ENCODE measurements around the gene PPP1R27. TPM values are rescaled to one million over a fixed set of nuclear protein-coding genes. Genes with fewer than 3 reads are reported as not detected.
A peak's percentile ranks its signal among the peaks of the same experiment; 100 is the strongest.

The PPP1R27 gene
- total and polyA plus RNA-seq, 9 of the 15 experiments (the other 6 are each of a cell fraction or from before 2014, with no cell fraction given): 0.29 to 6.9 (median 1.5) TPM; not detected in 2

GRCh38 chr17:81833160-81833920 is 1.5 kb downstream of the PPP1R27 start, which contains the start of gene MCRIP1 (continued):
- peak; percentile 19 for TF ChIP-seq NEUROD1 (IDR thresholded peaks at IDR 0.05; ENCODE audit: borderline replicate concordance, low read depth, low read length, partially characterized antibody)
- 0 out of 2 replicates have a peak, but pooled peaks have one; percentile 9 for TF ChIP-seq JUN (IDR thresholded peaks at IDR 0.05; ENCODE audit: borderline replicate concordance, low read depth, low read length)
- TF ChIP-seq JUN (CRISPR knock-in tag; IDR thresholded peaks at IDR 0.05; ENCODE audit: borderline replicate concordance): no peak; the same call in 1 of the 2 replicates
- TF ChIP-seq CC2D1A (IDR thresholded peaks at IDR 0.05): no peak
- peak; percentile 75 for TF ChIP-seq PHF8 (IDR thresholded peaks at IDR 0.05; ENCODE audit: borderline replicate concordance, low read length)
- peak; percentile 89 for TF ChIP-seq RBFOX2 (IDR thresholded peaks at IDR 0.05; ENCODE audit: low read depth, low read length)
- TF ChIP-seq, protein P1, sequence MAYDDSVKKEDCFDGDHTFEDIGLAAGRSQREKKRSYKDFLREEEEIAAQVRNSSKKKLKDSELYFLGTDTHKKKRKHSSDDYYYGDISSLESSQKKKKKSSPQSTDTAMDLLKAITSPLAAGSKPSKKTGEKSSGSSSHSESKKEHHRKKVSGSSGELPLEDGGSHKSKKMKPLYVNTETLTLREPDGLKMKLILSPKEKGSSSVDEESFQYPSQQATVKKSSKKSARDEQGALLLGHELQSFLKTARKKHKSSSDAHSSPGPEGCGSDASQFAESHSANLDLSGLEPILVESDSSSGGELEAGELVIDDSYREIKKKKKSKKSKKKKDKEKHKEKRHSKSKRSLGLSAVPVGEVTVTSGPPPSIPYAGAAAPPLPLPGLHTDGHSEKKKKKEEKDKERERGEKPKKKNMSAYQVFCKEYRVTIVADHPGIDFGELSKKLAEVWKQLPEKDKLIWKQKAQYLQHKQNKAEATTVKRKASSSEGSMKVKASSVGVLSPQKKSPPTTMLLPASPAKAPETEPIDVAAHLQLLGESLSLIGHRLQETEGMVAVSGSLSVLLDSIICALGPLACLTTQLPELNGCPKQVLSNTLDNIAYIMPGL (CRISPR knock-in tag; IDR thresholded peaks at IDR 0.05): no peak
- peak; percentile 69; the same call in 1 of the 2 replicates for TF ChIP-seq ZBTB7A (IDR thresholded peaks at IDR 0.05; ENCODE audit: borderline replicate concordance, control insufficient read depth, low read depth, low read length)
- TF ChIP-seq AFF1 (IDR thresholded peaks at IDR 0.05; ENCODE audit: low read depth in 1 of 2, partially characterized antibody in 2 of 2): no peak
- TF ChIP-seq MYC (IDR thresholded peaks at IDR 0.05; ENCODE audit: low read depth, low read length): peak; percentile 90
- no peak for TF ChIP-seq MYC (CRISPR knock-in tag; IDR thresholded peaks at IDR 0.05; ENCODE audit: borderline replicate concordance, low read depth)
- TF ChIP-seq PPARD (CRISPR knock-in tag; IDR thresholded peaks at IDR 0.05): no peak
- TF ChIP-seq E2F6 (IDR thresholded peaks at IDR 0.05; ENCODE audit: borderline replicate concordance in 1 of 2, extremely low read depth in 1 of 2, insufficient read depth in 1 of 2, insufficient read length in 1 of 2, low read depth in 1 of 2, low read length in 1 of 2, poor library complexity in 1 of 2, severe bottlenecking in 1 of 2): peak in 1 of 2 experiments; percentile 89
- no peak for TF ChIP-seq HOXB6 (CRISPR knock-in tag; IDR thresholded peaks at IDR 0.05; ENCODE audit: borderline replicate concordance)
- TF ChIP-seq, protein P2, sequence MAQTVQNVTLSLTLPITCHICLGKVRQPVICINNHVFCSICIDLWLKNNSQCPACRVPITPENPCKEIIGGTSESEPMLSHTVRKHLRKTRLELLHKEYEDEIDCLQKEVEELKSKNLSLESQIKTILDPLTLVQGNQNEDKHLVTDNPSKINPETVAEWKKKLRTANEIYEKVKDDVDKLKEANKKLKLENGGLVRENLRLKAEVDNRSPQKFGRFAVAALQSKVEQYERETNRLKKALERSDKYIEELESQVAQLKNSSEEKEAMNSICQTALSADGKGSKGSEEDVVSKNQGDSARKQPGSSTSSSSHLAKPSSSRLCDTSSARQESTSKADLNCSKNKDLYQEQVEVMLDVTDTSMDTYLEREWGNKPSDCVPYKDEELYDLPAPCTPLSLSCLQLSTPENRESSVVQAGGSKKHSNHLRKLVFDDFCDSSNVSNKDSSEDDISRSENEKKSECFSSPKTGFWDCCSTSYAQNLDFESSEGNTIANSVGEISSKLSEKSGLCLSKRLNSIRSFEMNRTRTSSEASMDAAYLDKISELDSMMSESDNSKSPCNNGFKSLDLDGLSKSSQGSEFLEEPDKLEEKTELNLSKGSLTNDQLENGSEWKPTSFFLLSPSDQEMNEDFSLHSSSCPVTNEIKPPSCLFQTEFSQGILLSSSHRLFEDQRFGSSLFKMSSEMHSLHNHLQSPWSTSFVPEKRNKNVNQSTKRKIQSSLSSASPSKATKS (CRISPR knock-in tag; IDR thresholded peaks at IDR 0.05): no peak
